ENCODE measurements around the gene DLL4.

DLL4 gene

DNA sequence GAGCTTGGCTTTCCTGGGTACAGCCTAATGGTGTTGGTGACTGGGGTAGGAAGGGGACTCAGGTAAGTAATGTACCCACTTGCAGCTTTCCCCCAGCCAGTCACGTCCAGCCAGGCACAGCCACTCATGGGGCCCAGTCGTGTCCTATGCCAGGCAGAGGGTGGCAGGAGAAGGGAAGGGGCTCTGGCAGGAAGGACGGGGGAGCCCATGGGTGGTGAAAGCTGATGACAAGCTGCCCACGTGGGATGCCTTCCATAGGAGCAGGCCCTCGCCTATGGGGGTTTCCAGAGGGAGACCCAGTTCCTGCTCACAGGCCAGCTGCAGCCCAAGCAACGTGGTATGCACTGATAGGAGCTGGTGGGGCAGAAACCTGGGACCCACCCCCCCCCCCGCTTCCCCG is 34.9 kb downstream of the DLL4 start:
- DNase-seq (ENCODE audit: insufficient read length, low spot score) (no peak), FAIRE-seq (no peak)
- no peak for TF ChIP-seq SPI1 (IDR thresholded peaks at IDR 0.05; ENCODE audit: low read depth, low read length)
- no peak for TF ChIP-seq PAX5 (IDR thresholded peaks at IDR 0.05; ENCODE audit: insufficient read depth, low read length, severe bottlenecking)
- TF ChIP-seq TAF1 (IDR thresholded peaks at IDR 0.05; ENCODE audit: low read depth, low read length) = no peak
- TF ChIP-seq POU2F2 (IDR thresholded peaks at IDR 0.05; ENCODE audit: low read depth, low read length) = no peak
- no peak for TF ChIP-seq POLR2A (IDR thresholded peaks at IDR 0.05; ENCODE audit: low read depth, low read length)
- TF ChIP-seq POLR2AphosphoS5 (IDR thresholded peaks at IDR 0.05; ENCODE audit: low read depth, low read length) = no peak

DNA sequence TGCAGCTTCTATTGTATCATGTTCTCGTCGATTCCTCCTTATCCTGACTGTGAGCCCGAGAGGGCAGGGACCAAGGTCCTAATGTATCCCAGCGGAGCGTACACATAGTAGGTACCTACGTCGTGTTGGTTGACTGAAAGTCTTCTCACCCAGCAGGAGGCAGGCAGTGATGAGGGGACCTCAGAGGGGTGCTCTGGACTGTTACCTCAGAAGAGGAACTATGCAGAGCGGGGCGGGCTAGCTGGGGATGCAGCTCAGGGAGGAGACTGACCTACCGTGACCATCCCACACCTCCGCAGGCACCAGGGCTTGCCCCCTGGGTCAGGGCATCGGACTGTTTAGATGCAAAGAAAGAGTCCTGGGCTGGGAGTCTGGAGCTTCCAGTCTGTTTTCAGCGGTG is 35.5 kb downstream of the DLL4 start:
- no peak for TF ChIP-seq POU2F2 (IDR thresholded peaks at IDR 0.05; ENCODE audit: low read depth, low read length)
- DNase-seq (ENCODE audit: insufficient read length, low spot score) (no peak), FAIRE-seq (no peak)

DNA sequence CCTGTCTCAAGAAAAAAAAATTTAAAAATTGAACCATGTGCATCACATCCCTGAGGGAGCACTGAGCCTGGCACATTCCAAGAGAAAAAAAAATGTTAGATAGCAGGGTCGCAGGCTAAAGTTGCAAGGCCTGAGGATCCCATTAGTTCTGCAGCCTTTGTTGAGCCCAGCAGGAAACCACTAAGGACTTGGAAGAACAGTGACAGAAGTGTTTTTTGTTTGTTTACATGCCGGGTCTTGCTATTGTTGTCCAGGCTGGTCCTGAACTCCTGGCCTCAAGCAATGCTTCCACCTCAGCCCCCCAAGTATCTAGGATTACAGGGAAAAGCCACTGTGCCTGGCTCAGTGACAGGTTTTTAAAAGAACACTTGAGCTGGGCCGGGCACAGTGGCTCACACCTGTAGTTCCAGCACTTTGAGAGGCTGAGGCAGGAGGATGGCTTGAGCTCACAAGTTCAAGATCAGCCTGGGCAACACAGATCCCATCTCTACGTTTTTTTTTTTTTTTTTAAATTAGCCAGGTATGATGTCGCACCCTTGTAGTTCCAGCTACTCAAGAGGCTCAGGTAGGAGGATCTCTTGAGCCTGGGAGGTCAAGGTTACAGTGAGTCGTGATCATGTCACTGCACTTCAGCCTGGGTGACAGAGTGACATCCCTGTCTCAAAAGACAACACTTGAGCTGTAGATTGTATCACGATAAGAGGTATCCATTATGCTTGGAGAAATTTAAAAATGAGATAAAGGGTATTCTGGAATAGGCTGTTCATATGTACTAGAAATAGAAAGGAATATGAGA is 39.3 kb downstream of the DLL4 start:
- FAIRE-seq (no peak), DNase-seq (ENCODE audit: insufficient read length, low spot score) (no peak)
- TF ChIP-seq POU2F2 (IDR thresholded peaks at IDR 0.05; ENCODE audit: low read depth, low read length) (no peak), POLR2AphosphoS5 (IDR thresholded peaks at IDR 0.05; ENCODE audit: low read depth, low read length) (no peak), TAF1 (IDR thresholded peaks at IDR 0.05; ENCODE audit: low read depth, low read length) (no peak), SPI1 (IDR thresholded peaks at IDR 0.05; ENCODE audit: low read depth, low read length) (no peak), PAX5 (IDR thresholded peaks at IDR 0.05; ENCODE audit: insufficient read depth, low read length, severe bottlenecking) (no peak), POLR2A (IDR thresholded peaks at IDR 0.05; ENCODE audit: low read depth, low read length) (no peak)

DNA sequence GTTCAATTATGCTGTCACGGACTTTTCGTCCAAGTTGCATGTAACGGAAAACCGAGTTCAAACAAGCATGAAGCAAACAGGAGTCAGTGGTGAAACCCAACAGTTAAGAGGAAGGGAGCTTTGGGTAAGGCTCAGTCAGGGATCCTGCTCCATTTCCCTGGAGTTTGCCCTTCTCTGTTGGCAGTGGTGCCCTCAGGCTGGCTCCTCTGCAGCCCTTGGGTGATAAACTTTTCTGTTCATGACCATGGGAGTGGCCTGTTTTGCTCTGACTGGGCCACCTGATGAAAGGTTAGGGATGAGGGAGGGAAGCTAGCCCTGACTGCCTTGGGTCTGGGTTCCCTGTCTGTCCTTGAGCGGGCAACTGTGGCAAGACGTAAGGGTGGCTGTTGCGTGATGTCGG is 40.2 kb downstream of the DLL4 start:
- FAIRE-seq = no peak

DNA sequence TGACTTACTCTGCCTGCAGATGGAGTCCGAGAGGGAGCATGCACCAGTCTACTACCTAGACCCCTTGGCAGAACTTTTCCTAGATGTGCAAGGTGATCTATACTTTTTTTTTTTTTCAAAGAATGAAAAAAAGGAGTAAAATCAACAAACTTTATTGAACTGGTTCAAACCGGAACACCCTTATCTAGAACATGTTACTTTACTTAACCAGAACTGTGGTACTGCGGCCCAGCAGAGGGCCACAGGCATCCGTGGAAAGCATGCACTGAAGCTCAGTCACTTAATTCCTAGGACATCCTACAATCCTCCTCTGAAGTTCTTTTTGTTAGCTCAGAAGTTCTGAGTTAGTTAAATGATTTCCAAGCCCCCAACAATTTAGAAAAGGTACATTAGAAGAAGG is 45.7 kb downstream of the DLL4 start:
- no peak for FAIRE-seq
- DNase-seq (ENCODE audit: insufficient read length, low spot score) = no peak
- no peak for TF ChIP-seq SPI1 (IDR thresholded peaks at IDR 0.05; ENCODE audit: low read depth, low read length)

More for the DNA sequence above, 40.2 kb downstream of the DLL4 start:
- no peak for DNase-seq (ENCODE audit: insufficient read length, low spot score)
- TF ChIP-seq PAX5 (IDR thresholded peaks at IDR 0.05; ENCODE audit: insufficient read depth, low read length, severe bottlenecking) = no peak
- TF ChIP-seq POLR2A (IDR thresholded peaks at IDR 0.05; ENCODE audit: low read depth, low read length) = no peak
- no peak for TF ChIP-seq POU2F2 (IDR thresholded peaks at IDR 0.05; ENCODE audit: low read depth, low read length)
- TF ChIP-seq POLR2AphosphoS5 (IDR thresholded peaks at IDR 0.05; ENCODE audit: low read depth, low read length) = no peak
- no peak for TF ChIP-seq TAF1 (IDR thresholded peaks at IDR 0.05; ENCODE audit: low read depth, low read length)
- no peak for TF ChIP-seq SPI1 (IDR thresholded peaks at IDR 0.05; ENCODE audit: low read depth, low read length)

DNA sequence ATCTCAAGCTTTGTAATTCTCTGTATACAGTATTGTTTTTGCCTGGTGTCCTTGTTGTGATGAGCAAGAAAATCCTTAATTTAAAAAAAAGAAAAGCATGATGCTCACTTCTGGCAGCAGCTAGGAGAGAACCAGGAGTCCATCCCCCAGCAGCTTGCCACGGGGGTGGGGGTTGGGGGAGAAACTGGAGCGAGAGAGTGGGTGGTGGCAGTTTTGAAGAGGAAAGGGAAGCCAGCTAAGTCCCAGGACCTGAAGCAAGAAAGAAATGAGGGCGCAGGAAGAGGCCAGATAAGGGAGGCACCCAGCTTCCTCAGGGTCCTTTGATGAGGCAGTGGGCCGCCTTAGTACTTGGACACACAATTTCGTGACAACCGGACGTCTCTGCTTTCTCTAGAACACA is 47.7 kb downstream of the DLL4 start:
- FAIRE-seq (no peak), DNase-seq (ENCODE audit: insufficient read length, low spot score) (no peak)
- TF ChIP-seq SPI1 (IDR thresholded peaks at IDR 0.05; ENCODE audit: low read depth, low read length) (no peak), POLR2A (IDR thresholded peaks at IDR 0.05; ENCODE audit: low read depth, low read length) (no peak), PAX5 (IDR thresholded peaks at IDR 0.05; ENCODE audit: insufficient read depth, low read length, severe bottlenecking) (no peak), TAF1 (IDR thresholded peaks at IDR 0.05; ENCODE audit: low read depth, low read length) (no peak), POU2F2 (IDR thresholded peaks at IDR 0.05; ENCODE audit: low read depth, low read length) (no peak), POLR2AphosphoS5 (IDR thresholded peaks at IDR 0.05; ENCODE audit: low read depth, low read length) (no peak)

- DNase-seq (ENCODE audit: insufficient read length, low spot score) (no peak), FAIRE-seq (no peak)
- TF ChIP-seq POLR2A (IDR thresholded peaks at IDR 0.05; ENCODE audit: low read depth, low read length) (no peak), SPI1 (IDR thresholded peaks at IDR 0.05; ENCODE audit: low read depth, low read length) (no peak), POLR2AphosphoS5 (IDR thresholded peaks at IDR 0.05; ENCODE audit: low read depth, low read length) (no peak), POU2F2 (IDR thresholded peaks at IDR 0.05; ENCODE audit: low read depth, low read length) (no peak), TAF1 (IDR thresholded peaks at IDR 0.05; ENCODE audit: low read depth, low read length) (no peak), PAX5 (IDR thresholded peaks at IDR 0.05; ENCODE audit: insufficient read depth, low read length, severe bottlenecking) (no peak)
Observed at GRCh38 chr15:40978141-40978540, 49.0 kb downstream of the DLL4 start.

GRCh38 chr15:40978562-40978961 is 49.4 kb downstream of the DLL4 start:
- no peak for DNase-seq (ENCODE audit: insufficient read length, low spot score)
- TF ChIP-seq POLR2AphosphoS5 (IDR thresholded peaks at IDR 0.05; ENCODE audit: low read depth, low read length) (no peak), POLR2A (IDR thresholded peaks at IDR 0.05; ENCODE audit: low read depth, low read length) (no peak), POU2F2 (IDR thresholded peaks at IDR 0.05; ENCODE audit: low read depth, low read length) (no peak), PAX5 (IDR thresholded peaks at IDR 0.05; ENCODE audit: insufficient read depth, low read length, severe bottlenecking) (no peak), TAF1 (IDR thresholded peaks at IDR 0.05; ENCODE audit: low read depth, low read length) (no peak), SPI1 (IDR thresholded peaks at IDR 0.05; ENCODE audit: low read depth, low read length) (no peak)
- no peak for FAIRE-seq

DNA sequence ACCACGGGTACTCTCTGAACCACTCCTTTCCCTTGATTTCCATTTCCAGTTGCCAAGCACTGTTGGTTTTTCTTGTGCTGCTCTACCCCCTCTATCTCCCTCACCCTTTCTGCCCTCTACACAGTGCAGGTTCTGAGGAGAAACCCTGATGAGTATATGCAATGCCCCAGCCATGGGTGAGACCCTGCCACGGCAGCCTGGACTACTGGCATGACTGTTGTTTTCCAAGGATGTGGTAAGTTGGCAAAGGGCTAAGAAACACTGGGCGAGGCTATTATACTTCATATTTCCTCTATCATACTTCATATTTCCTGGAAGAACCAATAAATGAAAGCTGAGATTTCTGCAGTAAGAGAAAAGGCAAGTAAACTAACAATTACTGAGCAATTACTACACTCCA is 52.0 kb downstream of the DLL4 start:
- DNase-seq (ENCODE audit: insufficient read length, low spot score) (no peak), FAIRE-seq (no peak)
- TF ChIP-seq PAX5 (IDR thresholded peaks at IDR 0.05; ENCODE audit: insufficient read depth, low read length, severe bottlenecking) (no peak), POLR2A (IDR thresholded peaks at IDR 0.05; ENCODE audit: low read depth, low read length) (no peak), POU2F2 (IDR thresholded peaks at IDR 0.05; ENCODE audit: low read depth, low read length) (no peak), SPI1 (IDR thresholded peaks at IDR 0.05; ENCODE audit: low read depth, low read length) (no peak), TAF1 (IDR thresholded peaks at IDR 0.05; ENCODE audit: low read depth, low read length) (no peak), POLR2AphosphoS5 (IDR thresholded peaks at IDR 0.05; ENCODE audit: low read depth, low read length) (no peak)

DNA sequence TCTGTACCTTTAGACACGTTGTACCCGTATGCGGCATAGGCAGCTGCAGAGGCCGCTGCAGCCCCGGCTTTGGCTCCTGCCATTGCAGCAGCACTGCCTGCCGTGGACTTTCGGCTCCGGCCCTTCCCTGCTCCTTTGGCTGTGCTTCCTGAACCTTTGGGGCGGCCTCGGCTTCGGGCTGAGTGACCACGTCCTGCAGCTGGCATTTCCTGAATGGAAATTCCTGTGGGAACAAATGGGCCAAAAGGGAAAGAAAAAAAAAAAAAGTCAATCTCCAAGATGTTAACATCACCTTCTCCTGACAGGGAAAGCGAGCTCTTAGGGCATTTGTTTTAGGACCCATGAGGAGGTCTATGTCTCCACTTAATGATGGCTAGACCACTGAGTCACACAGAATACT is 53.7 kb downstream of the DLL4 start:
- no peak for FAIRE-seq
- TF ChIP-seq SPI1 (IDR thresholded peaks at IDR 0.05; ENCODE audit: low read depth, low read length) (no peak), POU2F2 (IDR thresholded peaks at IDR 0.05; ENCODE audit: low read depth, low read length) (no peak), POLR2A (IDR thresholded peaks at IDR 0.05; ENCODE audit: low read depth, low read length) (no peak), POLR2AphosphoS5 (IDR thresholded peaks at IDR 0.05; ENCODE audit: low read depth, low read length) (no peak), PAX5 (IDR thresholded peaks at IDR 0.05; ENCODE audit: insufficient read depth, low read length, severe bottlenecking) (no peak), TAF1 (IDR thresholded peaks at IDR 0.05; ENCODE audit: low read depth, low read length) (no peak)
- no peak for DNase-seq (ENCODE audit: insufficient read length, low spot score)
